Skin of body (tissue), 2 donors: Measurements from ENCODE around the gene GPX4. TPM values are rescaled to one million over a fixed set of nuclear protein-coding genes. Genes with fewer than 3 reads are reported as not detected.
"Not testable (repeated sequence)": the region's sequence is repeated elsewhere in the genome, so short reads cannot be mapped to it uniquely, and the experiment has no call there.

ENCODE experiments used
- DNase-seq: peaks from one replicate; lab custom pipeline; 2025; lab: John Stamatoyannopoulos, UW
- total RNA-seq: library from RNA; depleted of rRNA; stranded (reverse); fragments of >200 nt; gene quantifications from one replicate; pipeline ENCODE4 v1.2.3, GENCODE V29; 2014

Gene GPX4
- total RNA-seq, 1 donor from 2014 or later = 105 TPM

DNA sequence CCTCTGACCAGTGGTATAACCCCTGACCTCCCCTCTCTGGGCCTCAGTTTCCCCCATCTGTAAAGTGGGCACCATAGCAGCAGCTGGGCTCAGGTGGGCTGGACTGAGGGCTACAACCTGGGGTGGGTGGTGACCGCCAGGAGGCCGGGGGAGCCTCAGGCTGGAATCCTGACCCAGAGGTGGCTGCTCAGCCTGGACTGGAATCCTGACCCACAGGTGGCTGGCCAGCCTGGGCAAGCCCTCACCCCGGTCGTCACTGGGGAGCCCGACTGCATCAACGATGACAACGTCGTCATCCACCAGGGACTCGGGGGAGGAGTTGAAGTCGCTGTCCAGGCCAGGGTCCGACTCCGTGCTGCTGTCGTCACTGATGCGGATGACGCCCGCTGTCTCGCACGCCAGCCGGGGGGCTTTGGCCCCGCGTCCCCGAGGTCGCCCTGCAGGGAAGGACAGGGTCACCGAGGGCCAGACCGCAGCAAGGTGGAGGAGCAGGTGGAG is 10.2 kb downstream of the GPX4 start:
- DNase-seq = no peak

DNA sequence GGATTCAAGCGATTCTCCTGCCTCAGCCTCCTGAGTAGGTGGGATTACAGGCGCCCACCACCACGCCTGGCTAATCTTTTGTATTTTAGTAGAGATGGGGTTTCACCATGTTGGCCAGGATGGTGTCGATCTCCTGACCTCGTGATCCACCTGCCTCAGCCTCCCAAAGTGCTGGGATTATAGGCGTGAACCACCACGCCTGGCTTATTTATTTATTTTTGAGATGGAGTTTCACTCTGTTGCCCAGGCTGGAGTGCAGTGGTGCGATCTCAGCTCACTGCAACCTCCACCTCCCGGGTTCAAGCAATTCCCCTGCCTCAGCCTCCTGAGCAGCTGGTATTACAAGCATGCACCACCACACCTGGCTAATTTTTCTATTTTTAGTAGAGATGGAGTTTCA is 10.9 kb downstream of the GPX4 start:
- DNase-seq = not testable (repeated sequence)

DNA sequence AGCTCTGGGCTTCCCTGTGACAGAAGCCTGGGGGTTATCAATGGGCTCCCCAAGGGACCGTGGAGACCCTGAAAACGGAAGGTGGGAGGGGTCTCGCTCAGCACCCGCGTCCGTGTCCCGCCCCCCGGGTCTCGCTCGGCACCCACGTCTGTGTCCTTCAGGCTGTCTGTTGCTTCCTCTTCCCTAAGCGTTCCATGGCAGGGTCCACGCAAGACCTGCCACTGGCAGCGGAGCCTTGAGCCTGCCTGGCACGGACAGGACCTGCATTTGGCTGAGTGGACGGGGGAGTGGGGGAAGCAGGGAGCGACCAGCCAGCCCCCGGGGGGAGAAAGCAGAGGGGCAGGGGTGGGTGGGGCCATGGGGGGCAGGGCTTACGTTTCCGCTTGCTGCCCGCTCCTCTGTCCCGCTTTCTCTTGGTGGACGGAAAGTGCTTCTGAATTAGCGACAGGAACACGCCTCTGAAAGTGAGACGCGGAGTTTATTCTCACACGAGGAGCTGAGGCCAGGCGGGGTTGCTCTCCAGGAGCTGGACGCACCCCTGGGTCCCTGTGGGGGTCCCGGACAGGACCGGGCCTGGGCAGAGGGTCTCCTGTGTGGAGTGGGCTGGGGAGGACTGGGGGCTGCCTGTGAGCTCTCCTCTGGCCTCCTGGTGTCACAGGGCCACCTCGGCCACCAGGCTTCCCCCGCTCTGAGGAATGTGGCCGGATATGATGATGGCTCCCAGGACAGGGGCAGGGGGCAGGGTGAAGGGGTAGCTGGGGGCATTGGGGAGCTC is 12.0 kb downstream of the GPX4 start:
- no peak for DNase-seq

DNA sequence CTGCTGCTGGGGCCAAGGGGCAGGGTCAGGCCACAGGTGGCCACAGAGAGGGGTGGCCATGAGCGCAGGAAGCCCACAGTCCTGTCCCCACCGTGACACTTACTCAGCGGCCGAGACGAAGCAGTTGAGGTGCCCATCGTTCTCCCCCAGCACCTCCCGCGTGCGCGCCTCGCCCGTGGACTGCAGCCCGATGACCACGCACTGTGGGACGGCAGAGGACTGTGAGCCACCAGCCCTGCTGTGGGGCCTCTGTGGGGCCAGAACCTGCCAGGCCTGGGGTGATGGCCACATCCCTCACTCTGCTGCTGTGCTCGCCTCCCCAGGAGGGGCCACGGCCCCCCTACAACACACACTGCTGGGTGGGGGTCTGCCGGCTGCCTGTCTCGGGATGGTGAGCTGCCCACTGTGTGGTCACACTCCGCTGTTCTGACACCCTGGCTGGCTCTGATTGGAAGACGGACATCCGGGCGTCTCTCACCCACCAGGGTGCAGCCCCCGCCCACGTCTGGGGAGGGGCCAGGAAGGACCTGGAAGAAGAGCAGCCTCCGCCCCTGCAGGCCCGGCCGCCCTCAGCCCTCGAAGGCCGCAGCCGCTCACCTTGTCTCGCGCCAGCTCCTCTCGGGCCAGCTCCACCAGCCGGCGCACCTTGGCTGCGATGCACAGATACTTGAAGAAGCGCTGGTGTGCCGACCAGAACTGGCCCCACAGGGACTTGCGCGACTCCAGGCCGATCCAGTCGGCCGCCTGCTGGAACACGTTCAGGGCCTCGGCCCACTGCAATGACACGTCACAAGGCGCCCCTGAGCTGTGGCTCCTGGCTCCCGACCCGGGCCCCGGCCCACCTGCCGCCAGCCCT is 13.2 kb downstream of the GPX4 start:
- no peak for DNase-seq

DNA sequence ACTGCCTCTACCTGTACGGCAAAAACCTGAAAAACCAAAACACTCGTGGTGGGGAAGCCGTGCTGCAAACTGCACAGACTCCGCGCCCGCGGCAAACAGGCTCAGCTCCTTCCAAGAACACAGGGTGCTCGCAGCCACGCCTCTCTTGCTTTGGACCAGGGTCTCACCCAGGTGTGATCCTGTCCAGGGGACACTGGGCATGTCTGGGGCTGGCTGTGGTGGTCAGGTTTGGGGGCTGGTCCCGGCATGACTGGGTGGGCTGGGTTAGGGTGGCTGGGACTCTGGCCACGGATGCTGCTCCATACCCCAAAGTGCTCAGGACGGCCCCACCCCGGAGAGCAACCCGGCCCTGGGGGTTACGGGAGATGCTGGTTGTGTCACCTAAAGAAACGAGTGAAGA is 13.9 kb downstream of the GPX4 start:
- no peak for DNase-seq

DNA sequence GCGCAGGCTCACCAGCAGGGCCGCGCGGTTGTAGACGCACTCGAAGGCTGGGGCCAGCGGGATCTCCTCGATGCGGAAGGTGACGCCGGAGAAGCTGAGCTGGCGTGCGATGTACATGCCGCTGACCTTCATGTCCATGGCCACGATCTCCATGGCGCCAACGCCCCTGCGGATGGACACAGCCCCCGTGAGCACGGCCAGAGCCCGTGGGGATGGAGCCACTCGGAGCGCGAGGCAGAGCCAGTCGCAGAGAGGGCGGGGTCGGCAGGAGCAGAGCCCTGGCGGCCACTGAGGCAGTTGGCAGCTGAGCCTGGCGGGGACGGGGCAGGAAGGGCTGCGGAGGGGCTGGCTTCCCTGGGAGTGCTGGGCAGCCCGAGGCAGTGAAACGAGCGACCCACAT is 15.2 kb downstream of the GPX4 start:
- DNase-seq = no peak

DNA sequence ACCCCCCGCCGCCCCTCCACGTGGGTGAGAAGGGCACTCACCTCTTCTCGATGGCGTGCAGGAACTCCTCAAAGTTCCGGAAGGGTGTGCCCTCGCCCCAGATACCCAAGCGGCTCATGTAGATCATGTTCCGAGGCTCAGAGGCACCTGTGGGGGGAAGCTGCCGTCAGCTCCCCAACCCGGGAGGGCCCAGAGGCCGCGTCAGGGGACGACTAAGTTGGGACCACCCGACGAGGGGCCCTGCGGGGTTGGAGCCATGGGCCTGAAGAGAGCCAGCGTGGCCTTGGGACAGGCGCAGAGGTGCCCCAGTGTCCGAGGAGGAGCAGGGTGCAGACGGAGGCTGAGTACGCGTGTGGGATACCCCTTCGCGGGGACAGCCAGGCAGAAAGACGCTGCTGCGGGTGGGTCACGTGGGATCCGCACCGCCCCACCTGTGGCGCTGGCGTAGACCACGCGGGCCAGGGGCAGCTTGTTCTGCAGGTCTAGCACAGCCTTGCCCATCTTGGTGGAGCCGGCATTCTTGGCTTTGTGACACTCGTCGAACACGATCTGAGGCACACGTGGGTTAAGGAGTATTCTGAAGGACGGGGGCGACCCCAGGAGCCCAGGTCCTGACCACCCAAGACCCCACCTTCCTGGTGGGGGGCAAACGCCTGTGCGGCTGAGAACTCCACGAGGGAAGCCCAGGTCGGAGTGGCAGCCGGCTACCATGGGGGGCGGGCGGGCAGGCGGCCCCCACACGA is 15.9 kb downstream of the GPX4 start:
- DNase-seq = no peak

DNA sequence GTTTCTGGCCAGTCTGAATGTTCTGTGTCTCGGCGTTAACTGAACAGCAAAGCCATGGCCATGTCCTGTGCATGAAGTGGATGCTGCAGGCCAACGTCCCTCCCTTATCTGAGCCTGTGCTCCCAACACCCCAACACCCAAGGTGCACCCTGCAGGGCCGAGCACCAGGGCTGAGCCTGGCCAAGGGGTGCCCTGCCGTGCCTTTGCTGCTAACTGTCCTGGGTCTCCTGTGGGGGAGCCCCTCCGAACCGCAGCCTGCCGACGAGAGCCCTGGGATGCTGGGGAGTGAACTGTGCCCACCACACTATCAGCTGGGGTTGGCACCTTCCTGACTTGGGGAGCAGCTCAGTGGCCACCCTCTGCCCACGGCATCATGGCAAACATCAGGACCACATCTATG is 17.6 kb downstream of the GPX4 start:
- DNase-seq = no peak

DNA sequence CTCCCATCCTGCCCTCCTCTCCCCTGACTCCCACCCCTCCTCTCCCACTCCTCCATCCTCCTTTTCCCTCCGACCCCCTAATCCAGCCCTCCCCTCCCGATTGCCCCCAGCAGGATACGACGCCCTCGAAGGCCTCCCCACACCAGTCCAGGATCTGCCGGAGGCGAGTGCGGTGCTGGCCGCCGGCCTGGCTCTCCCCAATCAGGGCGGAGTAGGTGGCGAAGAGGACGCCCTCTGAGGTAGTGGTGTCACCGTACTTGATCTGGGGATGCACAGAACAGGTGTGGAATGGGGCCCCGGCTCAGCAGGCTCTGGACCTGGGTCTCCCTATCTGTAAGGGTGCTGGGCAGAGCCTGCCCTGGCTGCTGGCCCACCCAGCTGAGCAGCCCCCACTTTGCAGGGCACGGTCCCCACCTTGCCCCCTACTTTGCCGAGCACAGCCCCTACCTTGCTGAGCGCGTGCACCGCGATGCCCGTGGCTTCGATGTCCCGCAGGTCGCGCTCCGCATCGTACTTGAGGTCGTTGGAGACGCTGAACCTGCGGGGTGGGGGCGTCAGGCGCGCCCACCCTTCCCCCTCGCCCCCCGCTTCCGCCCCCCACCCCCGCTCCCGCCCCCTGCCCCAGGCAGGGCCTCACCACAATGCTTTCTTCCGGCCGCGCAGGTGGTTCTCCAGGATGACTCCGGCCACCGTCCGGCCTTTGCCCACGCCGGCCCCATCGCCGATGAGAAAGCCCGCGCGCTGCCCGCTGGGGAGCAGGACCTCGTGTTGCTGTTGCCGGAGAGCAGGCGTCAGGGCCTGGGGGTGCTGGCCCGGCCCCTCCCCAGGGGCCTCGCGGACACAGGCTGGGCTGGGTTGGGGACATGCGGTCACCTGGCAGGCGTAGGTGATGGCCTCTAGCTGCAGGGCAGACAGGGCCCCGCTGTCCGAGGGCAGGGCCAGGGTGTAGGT is 18.5 kb downstream of the GPX4 start:
- no peak for DNase-seq

DNA sequence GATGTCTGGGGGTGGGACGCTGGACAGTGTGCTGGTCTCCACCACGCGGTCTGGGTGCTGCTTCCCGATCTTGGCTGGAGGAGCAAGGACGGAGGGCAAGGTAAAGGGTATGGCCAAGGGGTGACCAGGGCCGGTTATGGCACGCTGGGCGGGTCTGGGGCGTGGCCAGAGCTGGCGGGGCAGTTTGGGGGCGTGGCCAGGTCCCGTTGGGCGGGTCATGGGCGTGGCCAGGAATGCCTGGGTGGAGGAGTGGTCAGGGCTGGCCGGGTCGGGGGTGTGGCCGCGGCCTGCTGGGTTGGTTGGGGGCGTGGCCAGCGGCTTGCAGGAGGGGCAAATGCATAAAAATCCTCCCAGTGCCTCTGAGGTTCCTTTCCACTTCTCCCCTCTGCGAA is 19.2 kb downstream of the GPX4 start:
- no peak for DNase-seq

DNA sequence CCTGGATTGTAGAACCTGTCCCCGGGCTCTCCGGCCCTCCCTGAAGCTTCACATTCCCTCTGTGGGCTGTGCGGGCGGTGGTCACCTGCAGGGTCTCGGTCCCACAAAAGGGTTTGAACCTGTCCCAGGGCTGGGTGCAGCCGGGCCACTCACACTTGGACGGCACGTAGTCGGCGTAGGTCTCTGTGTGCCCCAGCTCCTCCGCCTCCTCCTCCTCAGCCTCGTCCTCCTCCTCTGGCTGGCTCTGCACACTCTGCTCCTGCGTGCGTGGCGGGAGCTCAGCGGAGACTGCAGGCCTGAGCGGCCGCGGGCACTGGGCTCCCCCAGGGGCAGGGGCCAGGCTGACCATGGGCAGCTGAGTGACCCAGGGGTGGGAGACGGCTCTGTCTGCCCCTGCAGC is 19.6 kb downstream of the GPX4 start:
- no peak for DNase-seq

DNA sequence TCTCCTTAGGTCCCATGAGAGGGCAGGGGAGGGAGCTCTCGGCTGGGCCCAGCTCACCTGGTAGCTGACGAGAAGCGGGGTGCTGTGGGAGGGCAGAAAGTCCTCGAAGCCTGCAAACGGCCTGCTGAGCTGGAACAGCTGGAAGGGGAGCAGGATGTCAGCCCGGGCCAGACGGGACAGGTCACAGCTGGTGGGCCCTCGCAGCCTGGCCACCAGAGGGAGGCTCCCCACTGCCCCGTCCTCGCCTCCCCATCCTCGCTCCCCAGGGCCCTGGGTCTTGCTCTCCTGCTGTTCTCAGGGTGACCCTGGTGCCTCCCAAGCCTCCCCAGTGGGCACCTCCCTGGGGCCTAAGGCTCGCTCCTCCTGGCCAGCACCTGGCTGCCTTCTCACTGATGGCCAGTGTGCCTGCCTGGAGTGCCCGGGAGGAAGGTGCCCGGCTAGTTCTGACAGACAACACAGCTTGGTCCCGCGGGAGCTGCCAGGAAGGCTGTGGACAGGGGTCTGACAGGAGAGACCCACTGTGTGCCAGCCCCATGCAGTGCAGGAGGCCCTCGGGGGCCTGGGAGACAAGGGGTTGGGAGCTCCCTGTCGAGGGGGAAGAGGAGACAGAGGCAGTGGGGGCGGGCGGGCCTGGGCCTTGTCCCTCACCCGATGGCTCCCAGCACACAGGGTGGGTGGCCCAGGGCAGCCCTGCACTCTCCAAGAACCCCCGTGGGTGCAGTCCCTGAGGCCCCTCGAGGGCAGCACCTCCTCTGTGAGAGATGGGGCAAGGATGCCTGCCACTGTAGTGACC is 20.3 kb downstream of the GPX4 start:
- DNase-seq = no peak

DNA sequence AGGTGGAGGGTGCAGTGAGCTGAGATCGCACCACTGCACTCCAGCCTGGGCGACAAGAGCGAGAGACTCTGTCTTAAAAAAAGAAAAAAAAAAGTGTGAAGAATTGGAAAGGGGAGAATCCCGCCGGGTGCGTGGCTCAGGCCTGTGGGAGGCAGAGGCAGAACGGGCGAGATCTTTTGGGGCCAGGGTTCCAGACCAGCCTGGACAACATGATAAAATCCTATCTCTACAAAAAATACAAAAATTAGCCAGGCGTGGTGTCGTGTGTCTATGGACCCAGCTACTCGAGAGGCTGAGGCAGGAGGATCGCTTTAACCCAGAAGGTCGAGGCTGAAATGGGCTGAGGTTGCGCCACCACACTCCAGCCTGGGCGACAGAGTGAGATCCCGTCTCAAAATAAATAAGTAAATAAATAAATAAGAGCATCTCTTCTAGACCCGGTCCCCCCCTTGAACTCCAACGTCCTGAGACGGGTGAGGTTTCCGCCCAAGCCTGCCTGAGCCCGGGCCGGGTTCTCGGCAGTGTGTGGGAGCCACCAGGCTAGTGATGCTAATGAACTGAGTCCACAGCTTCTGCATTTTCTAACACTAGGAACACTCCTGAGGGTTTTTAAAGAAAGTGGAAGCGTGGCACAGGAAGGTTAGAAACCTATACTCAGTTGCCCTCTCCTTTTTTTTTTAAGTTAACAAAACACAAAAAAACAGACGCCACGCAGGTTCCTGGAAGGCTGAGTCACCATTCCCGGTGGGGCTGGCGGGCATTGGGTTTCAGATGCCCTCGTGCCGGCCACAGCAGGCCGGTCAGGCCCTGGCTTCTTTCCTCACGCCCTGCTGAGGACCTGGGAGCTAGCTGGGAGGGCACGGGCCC is 22.0 kb downstream of the GPX4 start:
- no peak for DNase-seq

DNA sequence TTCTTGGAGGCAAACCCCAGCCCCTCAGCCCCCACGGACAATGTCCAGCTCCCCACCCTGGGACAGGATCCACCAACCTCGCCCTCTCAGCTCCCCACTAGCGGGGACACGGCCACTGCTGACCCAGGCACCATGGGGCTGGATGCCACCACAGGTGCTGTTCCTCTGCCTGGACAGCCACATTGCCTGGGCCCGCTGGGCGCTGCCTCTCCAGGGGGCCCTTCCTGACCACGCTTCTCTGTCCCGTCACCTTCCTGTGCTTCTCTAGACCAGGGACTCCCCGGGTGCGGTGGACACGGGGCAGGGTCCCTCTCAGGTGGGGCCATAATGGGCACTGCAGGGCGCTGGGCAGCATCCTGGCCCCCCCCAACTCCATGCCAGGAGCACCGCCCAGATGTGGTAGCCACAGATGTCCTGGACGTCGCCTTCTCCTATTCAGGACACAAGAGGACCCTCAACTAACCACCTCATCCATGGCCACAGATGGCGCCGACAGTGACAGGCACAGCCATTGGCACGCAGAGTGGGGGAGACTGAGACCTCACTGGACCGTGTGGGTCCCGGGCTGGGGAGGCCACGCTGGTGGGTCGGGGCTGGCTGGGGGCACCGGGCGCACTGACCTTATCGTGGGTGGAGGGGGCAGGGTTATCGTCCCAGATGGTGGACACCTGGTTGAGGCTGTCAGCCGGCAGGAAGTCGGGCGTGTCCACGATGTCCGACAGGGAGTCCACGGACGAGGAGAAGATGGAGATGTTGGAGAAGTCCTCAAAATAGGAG is 23.4 kb downstream of the GPX4 start:
- no peak for DNase-seq

DNA sequence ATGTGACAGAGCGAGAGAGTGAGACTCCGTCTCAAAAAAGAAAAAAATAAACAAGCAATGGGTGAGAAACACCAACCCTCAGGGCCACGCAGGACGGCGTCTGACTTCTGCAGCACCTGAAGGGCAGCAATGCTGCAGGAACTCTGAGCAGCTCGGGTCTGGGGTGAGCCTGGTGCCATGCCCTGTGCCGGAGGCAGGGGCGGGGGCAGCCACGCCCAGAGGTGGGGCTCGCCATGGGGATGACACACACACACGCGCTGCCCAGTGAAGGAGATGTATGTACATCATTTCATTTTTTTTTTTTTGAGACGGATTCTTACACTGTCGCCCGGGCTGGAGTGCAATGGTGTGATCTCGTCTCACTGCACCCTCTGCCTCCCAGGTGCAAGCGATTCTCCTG is 24.3 kb downstream of the GPX4 start:
- no peak for DNase-seq

DNA sequence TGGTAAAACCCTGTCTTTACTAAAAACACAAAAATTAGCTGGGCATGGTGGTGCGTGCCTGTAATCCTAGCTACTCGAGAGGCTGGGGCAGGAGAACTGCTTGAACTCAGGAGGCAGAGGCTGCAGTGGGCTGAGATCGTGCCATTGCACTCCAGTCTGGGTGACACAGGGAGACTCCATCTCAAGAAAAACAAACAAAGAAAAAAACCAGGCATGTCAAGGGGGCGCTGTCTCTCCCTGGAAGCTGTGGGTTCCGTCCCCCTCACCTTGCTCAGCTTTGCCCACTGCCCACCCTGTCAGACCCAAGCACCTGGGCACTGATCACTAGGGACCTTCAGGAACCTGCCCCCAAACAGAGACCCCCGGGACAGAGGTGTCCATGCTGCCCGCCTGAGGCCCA is 25.3 kb downstream of the GPX4 start:
- not testable (repeated sequence) for DNase-seq

DNA sequence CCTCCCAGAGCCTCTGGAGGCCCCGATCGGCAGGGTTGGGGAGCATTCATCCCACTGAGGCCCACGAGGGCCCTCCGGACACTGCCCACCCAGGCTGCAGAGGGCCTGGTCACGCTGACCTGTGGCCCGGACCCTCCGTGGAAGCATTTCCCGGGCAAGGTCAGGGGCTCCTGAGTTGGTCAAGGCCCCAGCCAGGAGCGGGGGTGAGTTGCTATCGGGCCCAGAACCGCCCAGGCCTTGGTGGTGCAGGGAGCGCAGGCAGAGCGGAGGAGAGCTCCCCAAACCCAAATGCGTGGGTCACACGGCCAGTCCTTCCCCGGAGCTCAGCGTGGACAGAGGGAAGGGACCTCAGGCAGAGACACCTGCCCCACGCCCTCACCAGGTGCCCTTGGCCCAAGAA is 25.7 kb downstream of the GPX4 start:
- no peak for DNase-seq
